Lower lobe of right lung (tissue), 2 donors: Measurements from ENCODE around the gene BBLN. TPM values are rescaled to one million over a fixed set of nuclear protein-coding genes. Genes with fewer than 3 reads are reported as not detected.

Source experiments
- ATAC-seq, 2 donors: fragments of 200-7000 bp; cut with Tn5 transposase; one replicate each; pipeline ENCODE4 v1.9.1; 2020 to 2022; ENCODE audit warnings: mild to moderate bottlenecking in 2 of 2, moderate library complexity in 2 of 2
- DNase-seq: peaks from one replicate; pipeline ENCODE4 v3.0.0-alpha.2; 2020
- H3K27ac ChIP-seq: fragments of 200-600 bp; one replicate; pipeline ENCODE4 v1.8.0; 2022
- H3K27me3 ChIP-seq: fragments of 200-600 bp; one replicate; pipeline ENCODE4 v1.8.0; 2022; ENCODE audit warnings: low read depth
- H3K36me3 ChIP-seq: fragments of 200-600 bp; one replicate; pipeline ENCODE4 v1.8.0; 2022; ENCODE audit warnings: mild to moderate bottlenecking
- H3K4me1 ChIP-seq: fragments of 200-600 bp; one replicate; pipeline ENCODE4 v1.8.0; 2022
- H3K4me3 ChIP-seq: fragments of 200-600 bp; one replicate; pipeline ENCODE4 v1.8.0; 2022; ENCODE audit warnings: mild to moderate bottlenecking
- H3K9me3 ChIP-seq: fragments of 200-600 bp; one replicate; pipeline ENCODE4 v1.8.0; 2022
- CTCF ChIP-seq: fragments of 200-600 bp; IDR thresholded peaks from one replicate; pipeline ENCODE4 v1.8.0; 2022; ENCODE audit warnings: antibody characterized with exemption, mild to moderate bottlenecking
- intact Hi-C: fragments of 100-400 bp; cut with DNase I; formaldehyde crosslinking; loops from one replicate; pipeline ENCODE4 v1.11.0; 2022
- total RNA-seq: library from RNA; stranded (reverse); fragmentation: NEBNext Ultra II Directional; extraction: Animal tissue kit (Norgen Biotek cat#: 25700); gene quantifications from one replicate; pipeline ENCODE4 v1.2.1, GENCODE V29; 2021
- donor health status: DM: no; HTN: yes; CAD: no; lungs with severe emphysema.

BBLN gene
- total RNA-seq, 1 donor from 2014 or later: 47.9 TPM

GRCh38 chr9:128211186-128211980 lies 51.3 kb downstream of the BBLN start:
- intact Hi-C loops: no loop called here
- TF ChIP-seq CTCF: no peak
- Histone ChIP-seq H3K36me3 (no peaks in the 10 kb centered on the region), H3K27ac (no peak overlapping the region), H3K27me3 (no peaks in the 10 kb centered on the region), H3K4me3 (no peak overlapping the region), H3K4me1 (peaks cover 7% of the 10 kb centered on the region), H3K9me3 (no peaks in the 10 kb centered on the region)
- DNase-seq (no peak), ATAC-seq (no peak)

GRCh38 chr9:128211981-128212281 lies 51.9 kb downstream of the BBLN start:
- intact Hi-C loops: no loop called here
- H3K4me1 ChIP-seq: peaks cover 11% of the 10 kb centered on the region
- H3K4me3 ChIP-seq: no peak overlapping the region
- TF ChIP-seq CTCF: no peak
- H3K27ac ChIP-seq: no peak overlapping the region
- DNase-seq (no peak), ATAC-seq (no peak)
- H3K9me3 ChIP-seq: no peaks in the 10 kb centered on the region
- no peaks in the 10 kb centered on the region for H3K27me3 ChIP-seq
- H3K36me3 ChIP-seq: no peaks in the 10 kb centered on the region

Other genes starting within 250 kb of the BBLN start
- gene ST6GALNAC4, start 243.2 kb upstream of the BBLN start, total RNA-seq: 45.6 TPM
- 11.5 TPM for gene PIP5KL1, start 229.5 kb upstream of the BBLN start, total RNA-seq
- 33.7 TPM for gene DPM2, start 222.4 kb upstream of the BBLN start, total RNA-seq
- 36.0 TPM for gene EEIG1, start 179.3 kb upstream of the BBLN start, total RNA-seq
- 11.3 TPM for gene NAIF1, start 92.9 kb upstream of the BBLN start, total RNA-seq
- gene SLC25A25, start 92.0 kb upstream of the BBLN start, total RNA-seq: 27.3 TPM
- 30.6 TPM for gene PTGES2, start 32.5 kb upstream of the BBLN start, total RNA-seq
- gene LCN2, start 10.8 kb upstream of the BBLN start, total RNA-seq: 83.4 TPM
- 98.5 TPM for gene CIZ1, start 31.3 kb downstream of the BBLN start, total RNA-seq
- gene DNM1, start 43.1 kb downstream of the BBLN start, total RNA-seq: 8.8 TPM
- 82.7 TPM for gene GOLGA2, start 115.7 kb downstream of the BBLN start, total RNA-seq
- 19.1 TPM for gene SWI5, start 116.0 kb downstream of the BBLN start, total RNA-seq
- gene TRUB2, start 162.2 kb downstream of the BBLN start, total RNA-seq: 18.1 TPM
- 35.9 TPM for gene COQ4, start 162.6 kb downstream of the BBLN start, total RNA-seq
- gene SLC27A4, start 180.3 kb downstream of the BBLN start, total RNA-seq: 19.5 TPM
- gene URM1, start 211.1 kb downstream of the BBLN start, total RNA-seq: 49.0 TPM